Ammon's horn (tissue), 1 donor: ENCODE results near the gene ASCL1.
A peak's percentile ranks its signal among the peaks of the same experiment; 100 is the strongest.

Experiments used
- DNase-seq: peaks from one replicate; pipeline ENCODE4 v3.0.0-alpha.2; 2016; ENCODE audit warnings: low spot score

Gene ASCL1

DNA sequence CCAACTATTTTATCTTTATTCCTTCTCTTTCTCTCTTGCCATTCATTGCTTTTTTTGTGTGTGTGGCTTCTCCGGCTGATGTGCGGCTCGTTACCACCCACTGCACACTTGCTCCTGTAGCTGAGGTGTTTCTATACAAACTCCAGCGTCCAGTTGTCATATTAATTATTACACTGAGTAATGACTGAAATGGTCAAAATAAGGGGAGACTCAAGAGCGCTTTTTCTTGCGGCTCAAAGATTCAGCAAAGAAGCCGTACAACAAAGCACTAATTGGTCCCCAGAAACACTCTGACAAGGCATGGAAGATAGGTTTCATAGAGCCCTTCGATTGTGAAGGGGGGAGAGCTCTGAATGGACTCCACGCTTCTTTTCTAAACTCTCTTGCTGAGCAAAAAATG lies 5.6 kb upstream of the ASCL1 start:
- no peak for DNase-seq

DNA sequence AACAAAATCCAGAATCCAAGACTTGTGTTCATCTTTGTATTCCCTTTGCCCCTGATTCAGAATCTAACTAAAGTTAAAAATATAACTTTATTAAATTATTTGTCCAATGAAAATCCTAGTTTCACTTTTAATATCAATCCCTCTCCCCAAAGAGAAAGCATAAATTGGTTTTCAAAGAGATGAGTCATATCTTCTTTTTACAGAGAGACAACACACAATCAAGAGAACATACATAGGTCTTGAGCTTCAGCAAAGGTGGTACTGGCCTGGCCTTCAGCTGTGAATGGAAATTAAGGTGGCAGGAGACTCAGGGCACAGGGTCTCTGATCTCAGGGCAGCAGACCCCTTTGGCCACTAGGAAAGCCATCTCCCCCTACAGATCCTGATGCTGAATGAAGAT lies 4.3 kb upstream of the ASCL1 start:
- DNase-seq: no peak

DNA sequence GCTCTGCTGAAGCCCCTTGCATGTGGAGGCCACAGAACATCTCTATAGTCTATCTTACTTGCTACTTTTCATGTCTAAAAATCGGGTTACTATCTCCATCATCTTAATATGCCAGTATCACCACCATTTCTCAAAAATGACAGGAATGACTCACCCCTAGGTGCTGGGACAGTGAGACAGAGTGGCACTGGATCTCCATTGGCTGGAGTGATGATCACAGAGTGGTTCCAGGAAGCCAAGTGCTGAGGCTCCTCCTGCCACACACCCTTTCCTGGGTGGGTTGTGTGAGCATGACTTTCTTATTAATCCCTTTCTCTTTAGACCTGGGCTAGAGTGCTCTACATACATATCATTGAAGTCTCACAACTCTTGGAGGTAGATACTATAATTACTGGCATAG lies 3.3 kb upstream of the ASCL1 start:
- no peak for DNase-seq

DNA sequence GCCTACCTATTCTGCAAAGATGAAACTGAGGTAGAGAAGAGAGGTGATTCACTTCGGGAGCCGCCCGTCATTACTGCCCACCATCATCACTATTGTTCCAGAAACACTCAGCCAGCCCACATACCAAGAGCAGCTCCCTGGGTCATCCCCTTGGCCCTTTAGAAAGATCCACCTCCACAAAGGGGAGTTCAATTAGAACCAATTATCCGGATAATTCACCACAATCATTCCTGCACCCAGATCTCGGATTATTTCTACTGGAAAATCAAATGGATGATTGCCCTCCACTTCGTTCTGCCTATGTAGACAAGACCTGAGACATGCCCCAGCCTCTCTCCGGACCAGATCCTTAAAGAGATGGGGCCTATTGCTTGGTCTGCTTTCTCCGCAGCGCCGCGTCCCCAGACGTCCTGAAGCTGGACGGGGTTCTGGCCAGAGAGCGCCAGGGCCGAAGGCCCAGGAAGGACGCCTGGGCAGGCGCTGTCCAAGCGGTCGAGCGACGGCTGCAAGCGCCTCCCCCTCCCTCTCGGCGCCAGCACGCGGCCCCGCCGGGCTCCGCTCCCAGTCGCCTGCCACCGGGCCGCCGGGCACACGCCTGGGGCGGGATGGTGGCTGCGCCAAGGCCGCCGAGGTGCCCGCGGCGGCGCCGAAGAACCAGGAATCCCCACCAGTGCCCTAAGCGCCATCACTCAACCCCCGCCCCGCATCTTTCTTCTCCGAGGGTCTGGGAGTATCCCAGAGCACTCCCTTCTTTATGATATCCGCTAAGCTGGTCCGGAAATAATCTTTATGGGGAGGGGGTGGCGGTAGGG lies 1.3 kb upstream of the ASCL1 start:
- DNase-seq: peak; percentile 56

DNA sequence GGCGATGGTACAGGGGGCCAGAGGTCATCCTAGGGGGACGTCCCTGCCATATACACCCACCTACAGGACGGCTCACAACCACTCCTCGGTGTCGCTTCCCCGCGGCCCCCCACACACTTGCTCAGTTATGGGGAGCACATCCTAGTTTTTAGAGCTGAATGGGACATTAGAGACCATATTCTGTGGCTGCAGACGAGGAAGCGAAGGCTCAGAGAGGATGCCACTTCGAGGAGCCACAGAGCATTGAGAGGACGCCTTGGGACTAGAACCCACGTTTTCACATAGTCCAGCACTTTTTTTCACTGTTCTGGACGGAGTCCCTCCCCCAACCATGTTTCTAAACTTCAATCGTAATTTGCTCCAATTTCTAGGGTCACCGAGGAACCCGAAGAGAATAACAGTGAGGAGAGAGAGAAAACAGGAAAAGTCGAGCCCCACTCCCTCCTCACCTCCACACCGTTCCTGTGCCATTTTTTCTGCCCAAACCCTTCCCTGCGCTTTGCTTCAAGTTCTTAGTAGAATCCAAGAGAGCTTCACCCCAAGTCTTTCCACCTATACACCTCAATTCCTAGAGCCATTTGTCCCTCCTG lies 641 bp upstream of the ASCL1 start:
- DNase-seq: no peak

DNA sequence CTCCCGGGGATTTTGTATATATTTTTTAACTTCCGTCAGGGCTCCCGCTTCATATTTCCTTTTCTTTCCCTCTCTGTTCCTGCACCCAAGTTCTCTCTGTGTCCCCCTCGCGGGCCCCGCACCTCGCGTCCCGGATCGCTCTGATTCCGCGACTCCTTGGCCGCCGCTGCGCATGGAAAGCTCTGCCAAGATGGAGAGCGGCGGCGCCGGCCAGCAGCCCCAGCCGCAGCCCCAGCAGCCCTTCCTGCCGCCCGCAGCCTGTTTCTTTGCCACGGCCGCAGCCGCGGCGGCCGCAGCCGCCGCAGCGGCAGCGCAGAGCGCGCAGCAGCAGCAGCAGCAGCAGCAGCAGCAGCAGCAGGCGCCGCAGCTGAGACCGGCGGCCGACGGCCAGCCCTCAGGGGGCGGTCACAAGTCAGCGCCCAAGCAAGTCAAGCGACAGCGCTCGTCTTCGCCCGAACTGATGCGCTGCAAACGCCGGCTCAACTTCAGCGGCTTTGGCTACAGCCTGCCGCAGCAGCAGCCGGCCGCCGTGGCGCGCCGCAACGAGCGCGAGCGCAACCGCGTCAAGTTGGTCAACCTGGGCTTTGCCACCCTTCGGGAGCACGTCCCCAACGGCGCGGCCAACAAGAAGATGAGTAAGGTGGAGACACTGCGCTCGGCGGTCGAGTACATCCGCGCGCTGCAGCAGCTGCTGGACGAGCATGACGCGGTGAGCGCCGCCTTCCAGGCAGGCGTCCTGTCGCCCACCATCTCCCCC lies 777 bp downstream of the ASCL1 start:
- DNase-seq: peak; percentile 30

DNA sequence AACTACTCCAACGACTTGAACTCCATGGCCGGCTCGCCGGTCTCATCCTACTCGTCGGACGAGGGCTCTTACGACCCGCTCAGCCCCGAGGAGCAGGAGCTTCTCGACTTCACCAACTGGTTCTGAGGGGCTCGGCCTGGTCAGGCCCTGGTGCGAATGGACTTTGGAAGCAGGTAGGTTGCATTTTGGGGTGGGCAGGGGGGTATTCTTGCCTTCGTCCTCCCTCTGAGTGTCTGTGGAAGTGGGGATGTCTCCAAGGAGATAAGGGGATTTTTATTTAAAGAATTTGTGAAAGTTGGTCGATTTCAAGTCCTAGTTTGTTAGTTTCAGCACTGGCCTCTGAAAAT lies 1.3 kb downstream of the ASCL1 start:
- DNase-seq: no peak

DNA sequence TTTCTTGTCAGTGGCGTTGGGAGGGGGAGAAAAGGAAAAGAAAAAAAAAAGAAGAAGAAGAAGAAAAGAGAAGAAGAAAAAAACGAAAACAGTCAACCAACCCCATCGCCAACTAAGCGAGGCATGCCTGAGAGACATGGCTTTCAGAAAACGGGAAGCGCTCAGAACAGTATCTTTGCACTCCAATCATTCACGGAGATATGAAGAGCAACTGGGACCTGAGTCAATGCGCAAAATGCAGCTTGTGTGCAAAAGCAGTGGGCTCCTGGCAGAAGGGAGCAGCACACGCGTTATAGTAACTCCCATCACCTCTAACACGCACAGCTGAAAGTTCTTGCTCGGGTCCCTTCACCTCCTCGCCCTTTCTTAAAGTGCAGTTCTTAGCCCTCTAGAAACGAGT lies 1.9 kb downstream of the ASCL1 start:
- no peak for DNase-seq

DNA sequence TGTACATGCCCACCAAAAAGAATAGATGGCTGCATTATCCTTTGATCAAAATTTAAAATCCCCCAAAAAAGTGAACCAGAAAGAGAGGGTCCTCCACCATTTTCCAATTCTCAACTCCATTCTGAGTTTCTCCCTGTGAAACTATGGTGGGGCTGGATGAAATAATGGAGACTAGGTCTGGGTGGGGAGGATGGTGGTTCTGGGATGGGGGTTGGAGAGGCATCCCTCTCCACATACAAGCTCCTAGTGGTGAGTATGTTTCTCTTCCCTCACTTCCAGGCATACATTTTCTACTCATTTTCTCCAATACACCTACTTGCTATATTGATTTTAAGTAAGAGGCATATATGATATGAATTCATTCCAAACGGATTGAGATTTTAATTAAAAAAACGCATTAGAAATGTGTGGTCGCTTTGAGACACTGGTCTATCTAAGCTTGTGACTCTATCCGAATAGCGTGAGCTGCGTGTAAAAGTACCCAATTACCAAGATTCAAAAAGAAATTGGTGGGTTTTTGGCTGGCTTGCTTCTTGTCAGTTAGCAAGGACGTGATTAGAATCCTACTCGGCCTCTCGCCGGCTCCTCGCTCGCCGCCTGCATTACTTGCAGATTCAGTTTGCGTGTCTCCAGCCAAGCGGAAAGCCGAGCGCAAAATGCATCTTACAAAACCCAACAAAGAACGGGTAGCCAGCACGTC lies 3.4 kb downstream of the ASCL1 start:
- peak; percentile 71 for DNase-seq

DNA sequence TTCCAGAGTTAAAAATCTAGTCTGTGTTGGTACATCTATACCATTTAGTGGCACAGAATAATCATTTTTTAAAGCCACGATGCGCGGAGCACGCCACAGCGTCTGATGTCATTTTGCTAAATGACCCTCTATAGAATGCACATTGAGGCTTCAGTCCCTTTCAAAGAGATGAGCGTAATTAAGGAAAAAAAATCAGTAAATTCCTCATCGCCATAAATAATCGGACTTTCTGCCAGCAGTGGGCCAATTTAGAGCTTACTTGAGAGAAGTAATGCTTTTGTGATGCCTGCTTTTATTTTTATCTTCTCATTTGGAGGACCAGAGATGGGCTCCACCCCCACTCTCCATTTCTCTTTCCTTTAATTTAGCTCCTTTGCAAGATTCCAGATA lies 4.0 kb downstream of the ASCL1 start:
- no peak for DNase-seq

DNA sequence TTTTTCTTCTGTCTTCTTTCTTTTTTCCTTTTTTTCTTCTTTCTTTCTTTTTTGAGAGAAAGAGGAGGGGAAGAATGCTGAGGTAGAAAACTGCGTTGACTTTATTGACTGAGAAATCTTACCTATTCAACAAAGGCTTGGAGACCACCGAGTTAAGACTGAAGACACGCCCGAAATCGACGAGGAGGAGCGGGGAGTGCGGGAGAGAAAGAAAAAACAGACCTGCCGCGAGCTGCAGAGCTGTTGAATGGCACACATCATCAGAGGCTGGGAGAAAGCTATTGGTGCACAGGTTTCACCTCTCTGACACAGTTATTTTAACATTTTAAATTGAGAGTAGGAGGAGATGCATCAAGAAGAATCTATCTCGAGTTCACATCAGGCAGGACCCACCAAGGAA lies 5.1 kb downstream of the ASCL1 start:
- DNase-seq: no peak

DNA sequence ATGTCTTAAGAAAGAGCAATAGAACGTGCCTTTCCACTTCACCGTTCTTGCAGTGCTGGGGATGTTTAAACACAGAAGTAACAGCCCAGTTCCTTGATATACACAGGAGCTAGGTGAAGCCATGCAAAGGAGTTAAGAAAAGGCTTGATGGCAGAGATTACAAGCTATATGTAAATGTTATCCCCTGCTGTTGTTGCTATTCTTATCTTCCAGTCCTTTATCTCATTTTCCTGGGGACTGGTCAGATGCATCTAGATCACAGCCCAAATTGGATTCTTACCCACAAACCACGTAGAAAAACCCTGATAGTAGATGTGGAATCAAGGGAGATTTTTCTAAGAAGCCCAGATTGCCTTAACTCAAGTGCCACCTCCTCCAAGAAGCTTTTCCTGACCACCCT lies 5.5 kb downstream of the ASCL1 start:
- no peak for DNase-seq

DNA sequence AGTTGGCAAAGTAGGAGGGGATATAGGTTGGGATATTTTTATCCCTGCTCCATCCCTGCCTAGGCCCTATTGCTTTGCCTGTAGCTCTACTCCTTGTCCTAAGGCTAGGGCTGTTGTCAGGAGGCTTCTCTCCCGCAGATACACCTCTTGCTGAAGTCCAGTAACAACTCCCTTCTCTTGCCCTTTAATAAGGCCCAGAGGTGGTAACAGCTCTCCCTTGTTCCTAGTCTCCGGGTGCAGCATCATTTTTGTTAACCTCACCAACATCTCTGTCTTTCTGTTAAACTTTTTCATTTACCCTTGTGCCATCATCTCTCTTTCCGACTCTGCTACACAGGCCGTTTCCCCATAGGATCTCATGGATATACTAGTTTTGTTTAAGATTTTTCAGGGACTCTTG lies 6.3 kb downstream of the ASCL1 start:
- DNase-seq: no peak

DNA sequence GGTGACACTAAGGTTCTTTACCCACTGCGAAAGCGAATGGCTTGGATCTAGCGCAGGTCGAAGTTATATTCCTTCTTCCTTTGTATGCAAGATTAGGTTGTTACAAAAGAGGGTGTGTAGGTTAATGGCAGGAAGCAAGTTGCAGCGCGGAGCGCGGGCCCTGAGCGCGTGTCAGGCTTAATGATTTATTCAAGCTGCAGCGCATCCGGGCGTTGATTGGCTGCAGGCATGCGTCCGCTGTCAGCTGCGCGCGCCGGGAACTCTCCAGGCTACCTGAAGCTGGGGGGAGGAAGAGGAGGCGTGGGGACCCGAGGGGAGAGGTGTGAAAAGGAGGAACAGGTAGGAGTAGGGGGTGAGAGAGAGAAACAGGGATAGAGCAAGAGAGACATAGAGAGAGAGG lies 7.4 kb downstream of the ASCL1 start:
- peak; percentile 38 for DNase-seq

DNA sequence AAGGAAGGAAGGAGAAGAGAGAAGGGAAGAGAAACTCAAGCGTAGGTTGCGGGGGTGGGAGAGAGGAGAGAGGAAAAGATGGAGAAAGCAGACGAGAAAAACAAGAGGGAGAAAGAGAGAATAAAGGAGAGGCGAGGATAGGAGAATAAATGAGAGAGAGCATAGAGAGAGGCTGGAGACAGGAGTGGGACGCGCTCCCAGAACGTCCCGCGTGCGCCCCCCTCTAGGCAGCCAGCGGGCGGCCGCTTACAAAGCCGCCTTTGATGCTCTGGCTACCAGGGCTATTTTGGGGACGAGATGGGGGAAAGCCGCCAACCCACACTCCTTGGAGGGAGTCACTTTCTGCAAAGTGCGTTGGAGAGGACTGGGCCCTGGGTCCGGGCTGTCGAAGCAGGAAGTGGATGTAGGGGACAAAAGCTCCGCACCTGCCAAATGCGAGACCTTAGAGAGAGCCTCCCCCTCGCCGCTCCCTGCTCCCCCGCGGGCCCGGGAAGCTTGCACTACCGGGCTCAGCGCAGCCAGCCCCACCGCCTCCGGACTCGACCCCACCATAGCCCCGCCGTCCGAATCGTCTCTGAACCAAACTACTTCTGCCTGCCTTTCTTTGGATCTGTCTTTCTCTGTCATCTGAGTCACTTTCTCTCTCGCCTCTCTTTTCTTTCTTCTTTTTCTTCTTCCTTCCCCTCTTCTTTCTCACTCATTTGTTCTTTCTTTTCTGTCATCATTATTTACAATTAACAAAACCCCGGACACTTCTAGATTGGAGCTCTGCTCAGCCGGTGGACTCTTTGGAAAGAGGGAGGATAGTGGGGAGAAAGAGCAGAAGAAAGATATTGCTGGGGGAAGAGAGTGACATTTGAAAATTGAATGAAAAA lies 8.0 kb downstream of the ASCL1 start:
- DNase-seq: peak; percentile 73

DNA sequence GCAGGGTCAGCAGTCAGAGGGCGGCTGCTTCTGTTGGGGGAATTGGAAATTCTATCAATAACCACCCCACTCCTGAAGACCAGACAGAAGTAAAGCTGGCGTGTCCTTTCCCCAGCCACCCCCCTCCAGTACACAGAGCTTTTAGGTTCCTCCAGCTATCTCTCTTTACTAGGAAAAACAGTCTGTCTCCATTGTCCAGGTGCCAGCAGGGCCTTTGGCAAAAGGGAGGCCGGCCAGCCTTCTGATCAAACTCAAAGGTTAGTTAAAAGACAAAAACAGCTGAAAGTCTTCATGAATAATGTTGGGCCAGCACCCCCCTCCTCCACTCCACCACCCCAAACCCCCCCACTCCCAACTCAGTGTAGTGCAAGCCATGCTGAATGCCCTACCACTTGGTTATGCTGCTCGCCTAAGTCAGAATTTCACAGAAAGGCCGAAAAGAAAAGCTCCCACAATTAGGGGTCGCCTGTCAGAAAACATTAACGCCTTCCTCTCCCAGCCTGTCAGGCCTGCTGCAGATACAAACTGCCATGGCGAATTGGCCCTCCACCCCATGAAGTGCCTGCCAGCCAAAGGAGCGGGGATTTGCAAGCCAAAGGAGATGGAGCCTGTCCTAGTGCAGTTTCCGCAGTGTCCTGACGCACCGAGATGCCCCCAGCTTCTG lies 8.9 kb downstream of the ASCL1 start:
- DNase-seq: peak; percentile 16

DNA sequence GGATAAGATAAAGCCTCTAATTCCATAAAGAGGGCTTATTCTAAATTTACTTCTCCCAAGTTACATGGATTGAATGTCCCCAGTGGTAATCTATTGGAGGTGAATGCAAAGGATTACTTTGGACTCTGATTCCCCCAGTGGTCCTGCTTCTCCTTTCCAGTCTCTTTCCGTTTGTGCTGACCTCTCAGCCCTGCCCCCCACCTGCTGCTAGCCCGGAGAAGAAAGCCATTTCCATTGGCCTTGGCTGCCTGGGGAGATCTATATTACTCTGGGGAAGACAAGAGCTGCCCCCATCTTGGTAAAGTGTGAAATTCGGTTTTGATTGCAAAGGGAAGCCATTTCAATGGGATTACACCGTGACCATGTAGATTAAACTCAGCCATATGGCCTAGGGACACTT lies 13.3 kb downstream of the ASCL1 start:
- DNase-seq: no peak

DNA sequence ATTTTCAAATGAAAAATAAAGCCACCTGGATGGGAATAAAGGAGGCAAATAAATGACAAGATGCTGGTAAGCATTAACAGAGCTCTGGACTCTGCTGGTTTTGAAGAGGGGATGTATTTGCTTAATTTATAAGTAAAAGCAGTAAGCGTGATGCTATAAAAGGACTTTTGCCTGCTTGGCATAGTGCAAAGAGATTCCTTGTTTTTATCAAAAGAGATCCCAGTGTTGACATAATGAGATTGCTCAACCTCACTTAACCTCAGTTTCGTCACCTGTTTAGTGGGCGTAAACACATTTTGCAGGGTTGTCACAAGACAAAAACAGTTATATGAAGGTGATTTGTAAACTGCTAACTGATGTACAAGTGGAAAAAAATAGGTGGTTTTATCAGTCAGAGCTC lies 13.8 kb downstream of the ASCL1 start:
- DNase-seq: no peak

DNA sequence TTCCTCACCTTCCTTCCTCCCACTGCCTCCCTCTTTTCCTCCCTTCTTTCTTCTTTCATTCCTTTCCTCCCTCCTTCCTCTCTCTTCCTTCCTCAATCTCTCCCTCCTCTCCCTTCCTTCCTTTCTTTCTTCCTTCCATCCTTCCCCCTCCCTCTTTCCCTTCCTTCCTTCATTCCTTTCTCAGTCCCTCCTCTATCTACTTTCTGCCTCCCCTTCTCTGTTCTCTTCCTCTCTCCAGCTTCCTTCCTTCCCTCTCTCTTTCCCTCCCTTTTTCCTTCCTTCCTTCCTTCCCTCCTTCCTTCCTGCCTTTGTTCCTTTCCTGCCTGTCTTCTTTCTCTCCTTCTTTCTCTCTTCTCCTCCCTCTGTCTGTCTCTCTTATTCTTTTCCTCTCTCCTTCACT lies 16.1 kb downstream of the ASCL1 start:
- DNase-seq: no peak

DNA sequence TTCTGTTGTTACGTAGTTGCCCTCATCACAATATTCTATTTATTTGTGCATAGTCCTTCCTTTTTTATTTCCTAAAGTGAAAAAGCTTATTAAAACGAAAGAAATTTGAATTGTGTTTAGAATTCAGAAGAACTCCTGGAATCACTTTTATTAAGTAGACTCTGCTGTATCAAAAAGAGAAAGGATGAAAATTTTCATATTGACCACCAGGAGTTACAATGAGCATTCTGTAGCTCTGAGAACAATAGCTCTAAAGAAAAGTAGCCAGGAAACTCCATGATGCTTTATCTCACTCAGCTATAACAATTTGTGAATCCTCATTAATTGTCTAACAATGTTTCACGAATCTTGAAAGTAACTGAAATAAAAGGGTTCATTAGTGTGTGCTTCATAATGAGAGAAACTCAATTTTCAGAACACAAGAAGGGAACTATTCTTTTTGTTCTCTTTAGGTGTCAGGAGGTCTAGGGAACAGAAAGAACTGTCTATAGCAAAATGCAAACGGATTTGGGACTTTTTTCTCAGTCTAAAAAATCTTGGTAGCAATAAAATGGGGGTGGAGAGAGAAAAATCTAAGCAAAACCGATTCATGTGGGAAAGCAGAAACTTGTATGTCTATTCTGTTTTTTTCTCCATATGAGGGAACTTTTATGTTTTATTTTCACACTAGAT lies 19.3 kb downstream of the ASCL1 start:
- DNase-seq: no peak
